Endothelial cell of umbilical vein (primary cell): ENCODE results near the gene TMEM109. TPM values are rescaled to one million over a fixed set of nuclear protein-coding genes. Genes with fewer than 3 reads are reported as not detected.

Source experiments
- BruUV-seq: library from RNA; stranded (reverse); fragments of 400-500 nt; replicated peaks from 2 replicates; lab custom pipeline; 2021; lab: Mats Ljungman, UMichigan
- CTCF ChIA-PET: fragments of 300-600, 350-600 bp; sonication (Branson Sonifier 250); formaldehyde crosslinking; loops from one replicate; lab custom pipeline; 2021; ENCODE audit warnings: antibody characterized with exemption, inconsistent platforms; lab: Charles Lee
- POLR2A ChIA-PET: fragments of 300-600, 350-600 bp; sonication (Branson Sonifier 250); formaldehyde crosslinking; loops from one replicate; lab custom pipeline; 2021; ENCODE audit warnings: antibody characterized with exemption, inconsistent platforms; lab: Charles Lee
- DNase-seq: peaks from one replicate; pipeline ENCODE4 v3.0.0-alpha.2; 2011; ENCODE audit warnings: low read depth, low spot score
- FAIRE-seq: peaks from 2 replicates; lab custom pipeline; 2011; peaks lifted over from hg19 to GRCh38; lab: Jason Lieb, UNC
- H2AFZ ChIP-seq: 2 replicates; pipeline ENCODE4 v1.6.0; 2012; ENCODE audit warnings: low read depth, low read length, control low read depth, inconsistent platforms
- H3K27ac ChIP-seq: 2 replicates; pipeline ENCODE4 v1.5.1; 2011; ENCODE audit warnings: low read depth, mild to moderate bottlenecking, control low read depth, low read length, moderate library complexity; ENCODE audit not compliant: insufficient read depth
- H3K27me3 ChIP-seq, 2 experiments: 2 replicates each; pipeline versions ENCODE4 v1.6.0 to v1.6.1; 2011; ENCODE audit warnings: low read length in 2 of 2, mixed read lengths in 1 of 2; ENCODE audit not compliant: control insufficient read depth in 2 of 2, insufficient read depth in 2 of 2
- H3K36me3 ChIP-seq, 2 experiments: 2 replicates in 1 of 2; 3 replicates in 1 of 2; pipeline ENCODE4 v1.5.1; 2011; ENCODE audit warnings: low read length in 2 of 2, mild to moderate bottlenecking in 1 of 2, moderate library complexity in 1 of 2; ENCODE audit not compliant: control insufficient read depth in 2 of 2, insufficient read depth in 2 of 2; ENCODE audit errors: extremely low read depth in 1 of 2
- H3K4me1 ChIP-seq: 3 replicates; pipeline ENCODE4 v1.5.1; 2011; ENCODE audit warnings: mild to moderate bottlenecking, low read length; ENCODE audit not compliant: control insufficient read depth, insufficient read depth; ENCODE audit errors: extremely low read depth
- H3K4me2 ChIP-seq: 2 replicates; pipeline ENCODE4 v1.6.1; 2011; ENCODE audit warnings: low read length, control low read depth, mixed read lengths; ENCODE audit not compliant: insufficient read depth
- H3K4me3 ChIP-seq, 3 experiments: fragments of 200-600 bp in 1 of 3; sonication (generic), shearing (Covaris generic) in 1 of 3; replicated peaks in 1 of 3; 2 replicates each; pipeline ENCODE4 v1.5.1; 2011 to 2016; ENCODE audit warnings: control low read depth in 3 of 3, low read length in 3 of 3, mild to moderate bottlenecking in 2 of 3, inconsistent platforms in 1 of 3, low read depth in 1 of 3, moderate library complexity in 1 of 3; ENCODE audit not compliant: insufficient read depth in 1 of 3
- H3K79me2 ChIP-seq: 2 replicates; pipeline ENCODE4 v1.6.0; 2012; ENCODE audit warnings: low read length, inconsistent platforms; ENCODE audit not compliant: control insufficient read depth, insufficient read depth
- H3K9ac ChIP-seq: replicated peaks from 2 replicates; pipeline ENCODE3; 2011; ENCODE audit warnings: low read length, control low read depth; ENCODE audit not compliant: insufficient read depth; ENCODE audit errors: extremely low read depth
- H3K9me1 ChIP-seq: replicated peaks from 3 replicates; pipeline ENCODE4 v1.6.0; 2011; ENCODE audit warnings: mild to moderate bottlenecking, low read length; ENCODE audit not compliant: control insufficient read depth, insufficient read depth; ENCODE audit errors: extremely low read depth
- H3K9me3 ChIP-seq: replicated peaks from 2 replicates; pipeline ENCODE4 v1.5.1; 2012; ENCODE audit warnings: low read length, inconsistent platforms; ENCODE audit not compliant: control insufficient read depth, insufficient read depth
- H4K20me1 ChIP-seq: replicated peaks from 2 replicates; pipeline ENCODE3; 2011; ENCODE audit warnings: mild to moderate bottlenecking, low read length; ENCODE audit not compliant: control insufficient read depth, insufficient read depth; ENCODE audit errors: extremely low read depth
- CTCF ChIP-seq, 2 donors: IDR thresholded peaks; 1 replicate in 1 of 2; 2 replicates in 1 of 2; pipeline ENCODE4 v1.5.1; 2011; ENCODE audit warnings: low read length in 2 of 2, mild to moderate bottlenecking in 2 of 2, moderate library complexity in 2 of 2, control low read depth in 1 of 2, inconsistent platforms in 1 of 2, low read depth in 1 of 2; ENCODE audit not compliant: insufficient read depth in 1 of 2; ENCODE audit errors: extremely low read depth in 1 of 2
- EZH2 ChIP-seq: IDR thresholded peaks from 2 replicates; pipeline ENCODE4 v1.6.1; 2012; ENCODE audit warnings: borderline replicate concordance, low read depth, mild to moderate bottlenecking, moderate library complexity, low read length, inconsistent platforms; ENCODE audit not compliant: severe bottlenecking
- FOS ChIP-seq: IDR thresholded peaks from 2 replicates; pipeline ENCODE4 v1.6.1; 2011; ENCODE audit warnings: mild to moderate bottlenecking, low read length, moderate library complexity, borderline replicate concordance; ENCODE audit not compliant: insufficient read depth
- GATA2 ChIP-seq: IDR thresholded peaks from 2 replicates; pipeline ENCODE4 v1.7.0; 2011; ENCODE audit warnings: low read depth, mild to moderate bottlenecking, moderate library complexity, mixed read lengths, low read length; ENCODE audit not compliant: insufficient read length, insufficient read depth
- JUN ChIP-seq: IDR thresholded peaks from 2 replicates; pipeline ENCODE4 v1.6.1; 2011; ENCODE audit warnings: borderline replicate concordance, low read depth; ENCODE audit not compliant: insufficient read length, insufficient read depth
- MAX ChIP-seq: IDR thresholded peaks from 2 replicates; pipeline ENCODE4 v1.6.1; 2011; ENCODE audit not compliant: insufficient read depth, insufficient read length
- MYC ChIP-seq: IDR thresholded peaks from one replicate; pipeline ENCODE4 v1.6.1; 2011; ENCODE audit warnings: mild to moderate bottlenecking, low read depth, low read length
- POLR2A ChIP-seq: IDR thresholded peaks from 2 replicates; pipeline ENCODE4 v1.6.1; 2012; ENCODE audit warnings: low read depth, mild to moderate bottlenecking, control low read depth, low read length
- POLR2AphosphoS5 ChIP-seq: IDR thresholded peaks from 2 replicates; pipeline ENCODE4 v1.6.1; 2012; ENCODE audit warnings: low read depth, mild to moderate bottlenecking, control low read depth, low read length, moderate library complexity; ENCODE audit not compliant: insufficient read depth
- dilution Hi-C: fragments of 300-500 bp; cut with MboI; formaldehyde crosslinking; loops from one replicate; pipeline ENCODE4 v1.15.0; 2019; ENCODE audit warnings: low sequenced_read_pairs; ENCODE audit not compliant: extremely low pct_ligation_motif_present
- intact Hi-C: fragments of 100-400 bp; cut with micrococcal nuclease; formaldehyde crosslinking; loops from one replicate; pipeline ENCODE4 v1.10.0; 2022
- polyA plus RNA-seq, 4 experiments: library from polyadenylated mRNA; depleted of rRNA in 3 of 4; stranded (reverse) in 3 of 4; unstranded in 1 of 4; fragments of >200 nt; gene quantifications; 2 replicates each; pipeline versions ENCODE4 v1.2.1 to v1.2.3, GENCODE V29; 2011 to 2012; ENCODE audit warnings: missing spikeins in 1 of 4
- total RNA-seq: library from RNA; stranded (reverse); gene quantifications from 2 replicates; pipeline ENCODE4 v1.2.3, GENCODE V29; 2021

The TMEM109 gene
- total and polyA plus RNA-seq, 2 donors (not counting 3 experiments of a cell fraction or from before 2014, with no cell fraction given), result 143 to 192 TPM

GRCh38 chr11:60897496-60897895 lies 16.5 kb upstream of the TMEM109 start:
- Histone ChIP-seq H3K9me3 (no peaks in the 10 kb centered on the region), H2AFZ (no peak overlapping the region), H3K9ac (no peak overlapping the region), H3K36me3 (peaks cover 35 to 47% of the 10 kb centered on the region in 2 experiments), H3K4me1 (no peaks in the 10 kb centered on the region), H3K27me3 (no peaks in the 10 kb centered on the region), H4K20me1 (no peaks in the 10 kb centered on the region), H3K4me3 (no peak overlapping the region), H3K4me2 (no peak overlapping the region), H3K27ac (no peak overlapping the region), H3K9me1 (no peaks in the 10 kb centered on the region), H3K79me2 (peaks cover 4% of the 10 kb centered on the region)
- BruUV-seq, result no TSS peak
- no peak for TF ChIP-seq POLR2A
- no peak for TF ChIP-seq CTCF (IDR thresholded peaks at IDR 0.05; ENCODE audit: extremely low read depth in 1 of 2, insufficient read depth in 1 of 2, low read depth in 1 of 2, low read length in 2 of 2)
- no peak for TF ChIP-seq EZH2
- no peak for TF ChIP-seq POLR2AphosphoS5
- TF ChIP-seq MYC, result no peak
- TF ChIP-seq GATA2, result no peak
- no peak for TF ChIP-seq JUN
- TF ChIP-seq MAX, result no peak
- no peak for TF ChIP-seq FOS
- dilution Hi-C loops, result no loop called here
- CTCF ChIA-PET, result interaction anchor here (13.1 kb wide), 1 partner anchor 68 kb away, joined by 300 read pairs; no protein-coding TSS in a partner anchor
- DNase-seq (no peak), FAIRE-seq (no peak)
- POLR2A ChIA-PET, result interaction anchor here (0.6 kb wide), 1 partner anchor 58 kb away, joined by 8 read pairs; no protein-coding TSS in a partner anchor
- intact Hi-C loops, result no loop called here
